DND-41 (cell line): Measurements from ENCODE around the gene ZNF750.

Experiments used
- CTCF ChIP-seq: IDR thresholded peaks from 2 replicates; pipeline ENCODE4 v1.5.1; 2012; ENCODE audit warnings: borderline replicate concordance, low read length, moderate library complexity, mild to moderate bottlenecking; ENCODE audit not compliant: poor library complexity, severe bottlenecking; ENCODE audit errors: extremely low read depth
- EZH2 ChIP-seq: IDR thresholded peaks from 3 replicates; pipeline ENCODE4 v1.6.1; 2012; ENCODE audit warnings: borderline replicate concordance, low read depth, mild to moderate bottlenecking, moderate library complexity, low read length, inconsistent platforms; ENCODE audit not compliant: severe bottlenecking

GRCh38 chr17:82870091-82870491 is 30.3 kb upstream of the ZNF750 start:
- TF ChIP-seq CTCF (no peak), EZH2 (no peak)
